Activated T-cell treated with anti-CD3 and anti-CD28 coated beads, Interleukin-2, amount 50 U/mL, for 48 hours (primary cell): Measurements from ENCODE around the gene SLC2A1.

ENCODE experiments used
- DNase-seq, 2 experiments: peaks; one replicate each; pipeline ENCODE4 v3.0.0-alpha.2; 2020

The SLC2A1 gene

DNA sequence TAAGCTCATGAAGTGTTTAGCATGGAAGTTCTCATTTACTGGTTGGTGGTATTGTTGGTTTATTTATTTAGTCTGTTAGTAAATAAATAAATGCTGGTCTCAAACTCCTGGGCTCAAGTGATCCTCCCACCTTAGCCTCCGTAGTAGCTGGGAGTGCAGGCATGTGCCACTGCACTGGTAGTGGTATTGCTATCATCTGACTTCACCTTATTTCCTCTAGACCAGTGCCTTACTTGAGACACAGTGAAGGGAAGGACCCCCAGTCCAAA is 1.4 kb upstream of the SLC2A1 start:
- DNase-seq = no peak

DNA sequence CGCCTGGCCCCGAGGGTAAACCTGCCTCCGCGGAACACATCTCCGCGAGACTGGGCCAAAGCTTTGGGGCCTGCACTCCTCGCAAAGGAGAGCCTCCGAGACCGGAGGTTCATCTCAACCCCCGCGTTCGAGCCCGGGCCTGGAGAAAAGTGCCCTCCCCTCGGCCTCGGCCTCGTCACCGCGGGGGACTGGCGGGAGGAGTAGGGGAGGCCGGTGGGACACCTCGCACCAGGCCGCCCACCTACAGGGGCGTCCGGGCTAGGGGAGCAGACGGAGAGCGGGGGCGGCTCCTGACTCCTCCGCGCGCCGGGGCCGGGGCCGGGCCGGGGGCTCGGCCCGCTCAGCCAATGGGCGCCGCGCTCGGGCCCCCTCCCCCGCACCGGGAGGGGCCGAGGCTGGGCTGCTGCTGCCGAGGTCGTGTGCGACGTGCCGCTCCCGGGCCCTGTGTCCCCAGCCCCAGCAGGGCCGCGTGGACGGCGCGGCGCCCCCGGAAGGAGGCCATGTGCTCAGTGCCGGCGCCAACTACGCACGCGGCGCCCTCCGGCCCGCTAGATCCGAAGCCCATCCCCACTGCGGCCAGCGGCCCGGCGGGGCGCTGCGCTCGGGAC is 684 bp downstream of the SLC2A1 start:
- peak; percentile 69 to 81 for DNase-seq

GRCh38 chr1:42957229-42957879 is 1.3 kb downstream of the SLC2A1 start:
- peak; percentile 47 to 51 for DNase-seq

DNA sequence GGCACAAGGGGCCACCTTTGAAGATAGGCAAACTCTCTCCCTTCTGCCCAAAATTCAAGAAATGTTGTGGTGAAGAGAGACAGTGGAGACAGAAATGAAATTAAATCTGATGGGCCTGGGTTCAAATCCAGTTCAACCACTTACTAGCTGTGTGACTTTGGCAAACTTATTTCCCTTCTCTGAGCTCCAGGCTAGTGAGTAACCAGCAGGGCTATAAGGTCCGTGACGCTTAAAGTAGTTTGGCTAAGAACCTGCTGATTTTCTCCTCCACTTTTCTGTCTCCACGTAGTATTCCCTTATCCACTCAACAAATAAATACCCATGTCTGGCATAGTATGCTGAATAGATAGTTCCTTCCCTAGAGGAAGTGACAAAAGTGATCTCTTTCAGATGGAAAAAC is 1.9 kb downstream of the SLC2A1 start:
- DNase-seq = no peak

- peak in 1 of 2 experiments; percentile 25 for DNase-seq
Observed at GRCh38 chr1:42955311-42956063, 3.2 kb downstream of the SLC2A1 start.

GRCh38 chr1:42953182-42954180 is 5.2 kb downstream of the SLC2A1 start:
- no peak for DNase-seq

- DNase-seq = peak in 1 of 2 experiments; percentile 16
Observed at GRCh38 chr1:42952303-42953001, 6.2 kb downstream of the SLC2A1 start.

GRCh38 chr1:42951588-42951987 is 7.1 kb downstream of the SLC2A1 start:
- DNase-seq = no peak

DNA sequence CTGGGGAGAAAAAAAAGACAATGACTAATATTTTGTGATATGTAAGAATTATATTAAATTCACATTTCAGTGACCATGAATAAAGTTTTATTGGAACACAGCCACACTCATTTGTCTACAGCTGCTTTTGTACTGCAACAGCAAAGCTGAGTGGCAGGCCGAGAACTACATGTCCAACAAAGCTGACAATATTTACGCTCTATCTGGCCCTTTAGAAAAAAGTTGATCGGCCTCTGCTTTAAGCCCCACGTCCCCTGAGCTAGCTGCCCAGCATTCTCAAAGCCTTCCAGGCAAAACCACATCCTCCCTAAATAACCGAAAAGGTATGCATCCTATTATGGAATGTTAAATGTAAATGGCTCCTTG is 8.6 kb downstream of the SLC2A1 start:
- DNase-seq = no peak

DNA sequence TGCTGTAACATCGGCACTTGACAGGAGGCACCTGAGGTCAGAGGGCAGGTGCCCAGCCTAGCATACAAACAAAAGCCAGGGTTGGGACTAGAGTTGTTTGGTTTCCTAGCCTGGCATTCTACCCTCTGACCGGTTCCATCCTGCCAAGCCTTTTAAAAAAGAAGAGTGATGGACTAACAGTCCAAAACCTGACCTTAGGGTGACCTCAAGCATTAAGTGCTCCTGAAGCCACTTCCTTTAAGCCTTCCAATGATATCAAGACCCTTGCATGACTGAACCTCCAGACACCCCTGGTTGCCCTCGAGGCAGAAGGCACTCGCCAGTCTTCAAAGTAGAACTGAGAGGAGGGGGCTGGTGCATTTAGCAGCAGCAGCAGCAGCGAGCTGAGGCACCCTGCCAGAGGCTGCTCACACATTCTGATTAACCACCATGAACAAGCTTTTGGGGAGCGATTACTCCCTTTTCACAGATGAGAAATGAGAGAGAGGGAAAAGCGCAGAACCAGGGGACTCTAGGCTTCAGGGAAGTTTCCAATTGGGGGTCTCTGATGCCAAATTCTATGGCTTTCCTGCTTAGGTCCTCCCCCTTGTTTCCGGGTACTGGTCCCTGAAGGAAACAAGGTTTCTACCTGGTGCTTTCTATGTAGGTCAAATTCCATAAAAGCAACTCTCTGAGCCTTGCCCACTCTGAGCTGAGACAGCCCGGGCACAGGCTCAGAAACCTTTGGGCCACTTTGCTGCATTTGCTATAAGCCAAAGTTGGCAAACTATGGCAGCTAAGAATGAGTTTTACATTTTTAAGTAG is 9.2 kb downstream of the SLC2A1 start:
- DNase-seq = peak; percentile 14

DNA sequence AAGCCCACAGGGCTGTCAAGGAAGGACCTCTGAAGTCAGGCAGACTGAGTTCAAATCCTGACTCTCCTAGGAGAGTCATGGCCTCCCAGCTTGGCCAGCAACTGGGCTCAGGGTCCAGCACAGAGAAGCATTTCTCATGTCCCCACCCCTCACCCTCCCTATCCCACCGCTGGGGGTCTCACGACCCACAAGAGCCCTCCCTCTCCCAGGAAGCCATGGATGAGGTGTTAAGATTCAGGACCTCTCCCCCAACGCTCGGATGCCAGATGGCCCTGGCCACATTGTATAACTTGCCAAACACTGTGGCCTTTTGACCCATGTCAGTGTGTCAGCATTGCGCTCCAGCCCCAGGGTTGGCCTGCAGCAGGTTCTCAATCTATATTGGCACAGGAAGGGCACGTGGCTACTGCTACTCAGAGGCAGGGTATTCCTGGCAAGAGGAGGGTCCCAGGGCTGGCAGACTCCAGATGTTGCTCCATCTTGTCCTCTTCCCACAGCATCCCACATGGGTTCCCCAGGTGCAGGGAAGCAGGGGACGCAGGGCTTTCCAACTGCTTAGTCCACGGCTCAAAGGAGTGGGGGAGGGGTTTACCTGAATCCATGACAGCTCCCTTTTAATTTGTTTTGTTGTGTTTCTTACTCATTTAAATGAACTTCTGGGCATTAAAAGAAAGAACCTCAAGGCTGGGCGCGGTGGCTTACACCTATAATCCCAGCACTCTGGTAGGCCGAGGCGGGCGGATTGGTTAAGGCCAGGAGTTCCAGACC is 10.5 kb downstream of the SLC2A1 start:
- DNase-seq = peak in 1 of 2 experiments; percentile 14

DNA sequence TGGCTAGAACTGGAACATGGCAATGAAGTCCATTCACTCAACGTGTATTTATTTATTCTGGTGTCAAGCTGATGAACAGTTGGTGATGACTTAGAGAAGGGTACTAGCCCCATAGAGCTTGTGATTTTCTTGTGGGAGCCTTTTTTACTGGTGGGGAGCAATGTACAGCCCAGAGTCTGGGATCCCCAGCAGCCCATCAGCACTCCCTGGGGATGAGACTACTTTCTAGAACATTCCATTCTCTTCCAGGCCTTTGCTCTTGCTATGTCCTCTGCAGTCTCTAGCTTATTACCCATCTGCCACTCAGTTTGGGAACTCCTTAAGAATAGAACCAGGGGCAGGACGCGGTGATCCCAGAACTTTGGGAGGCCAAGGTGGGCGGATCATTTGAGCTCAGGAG is 11.6 kb downstream of the SLC2A1 start:
- DNase-seq = no peak

DNA sequence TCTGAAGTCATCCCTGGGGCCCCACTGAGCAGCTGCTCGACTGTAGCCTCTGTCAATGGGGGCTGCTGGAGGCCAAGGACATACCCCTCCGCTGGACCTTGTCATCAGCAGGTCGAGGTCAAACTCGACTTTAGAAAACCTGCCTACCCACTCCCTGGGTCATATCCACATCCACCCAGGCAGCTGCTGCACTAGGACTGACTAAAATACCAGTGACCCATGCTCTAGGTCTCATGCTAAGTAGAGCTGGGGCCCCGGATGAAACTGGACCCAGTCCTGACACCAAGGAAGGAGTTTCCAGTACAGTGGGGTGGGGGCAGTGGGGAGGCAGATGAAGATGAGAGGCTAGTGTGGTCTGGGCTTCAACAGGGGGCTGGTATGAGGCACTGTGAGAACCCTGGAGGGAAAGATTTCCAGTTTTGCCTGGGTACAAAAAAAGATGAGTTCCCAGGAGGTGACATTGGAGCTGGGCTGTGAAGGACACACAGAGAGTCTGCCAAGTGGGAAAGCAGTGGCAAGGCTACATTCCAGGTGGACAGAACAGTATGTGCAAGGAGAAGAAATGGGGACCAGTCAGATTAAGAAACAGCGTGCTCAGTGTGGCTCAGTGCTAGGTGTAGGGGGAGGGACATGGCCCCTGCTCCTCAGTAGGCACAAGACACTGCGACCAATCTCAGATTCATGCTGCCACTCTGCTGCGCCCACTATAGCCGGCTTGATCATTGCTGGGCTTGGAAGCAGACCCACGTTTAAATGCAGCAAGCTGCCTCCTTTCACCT is 12.4 kb downstream of the SLC2A1 start:
- DNase-seq = no peak

DNA sequence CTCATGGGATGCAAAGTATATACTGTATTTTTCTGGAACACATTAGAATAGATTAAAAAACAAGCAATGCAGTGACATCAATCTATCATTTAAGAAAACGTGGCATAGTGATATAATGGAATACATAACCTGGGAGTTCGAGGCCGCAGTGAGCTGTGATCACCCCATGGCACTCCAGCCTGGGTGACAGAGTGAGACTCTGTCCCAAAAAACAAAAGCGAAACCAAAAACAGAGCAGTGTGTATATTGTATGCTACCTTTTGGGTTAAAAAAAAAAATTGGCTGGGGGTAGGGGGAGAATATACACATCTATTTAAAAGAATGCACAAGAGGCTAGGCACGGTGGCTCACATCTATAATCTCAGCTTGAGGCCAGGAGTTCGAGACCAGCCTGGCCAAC is 13.5 kb downstream of the SLC2A1 start:
- no peak for DNase-seq

DNA sequence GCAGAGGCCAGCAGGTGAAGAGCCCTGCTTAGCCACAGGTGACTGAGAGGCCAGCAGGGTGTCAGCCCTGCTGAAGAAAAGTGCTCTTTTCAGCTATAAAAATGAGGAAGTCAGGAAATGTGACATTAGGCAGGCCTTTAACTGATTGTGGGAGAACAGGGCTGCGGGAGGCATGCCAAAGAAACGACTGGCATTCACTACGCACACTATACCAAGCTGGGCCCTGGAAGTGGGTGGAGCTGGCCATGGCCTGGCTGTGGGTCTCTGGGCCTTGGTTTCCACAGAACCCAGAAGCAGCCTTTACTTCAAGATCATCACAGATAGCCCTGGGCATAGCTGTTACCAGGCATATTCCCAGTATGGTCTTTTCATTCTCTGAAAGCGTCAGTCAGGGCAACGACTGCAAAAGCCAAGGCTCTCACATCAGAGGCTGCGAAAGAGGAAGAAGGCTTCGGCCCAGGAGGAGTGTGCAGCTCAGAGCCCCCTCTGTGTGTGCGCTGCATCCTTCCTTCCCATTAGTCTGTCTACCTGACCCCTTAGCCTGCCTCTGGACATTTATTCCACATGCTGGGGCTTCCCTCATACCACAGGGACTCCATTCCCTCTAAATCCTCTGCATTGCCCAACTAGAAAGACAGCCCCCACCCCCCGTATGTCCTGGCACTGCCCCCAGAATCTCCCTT is 14.3 kb downstream of the SLC2A1 start:
- DNase-seq = no peak

DNA sequence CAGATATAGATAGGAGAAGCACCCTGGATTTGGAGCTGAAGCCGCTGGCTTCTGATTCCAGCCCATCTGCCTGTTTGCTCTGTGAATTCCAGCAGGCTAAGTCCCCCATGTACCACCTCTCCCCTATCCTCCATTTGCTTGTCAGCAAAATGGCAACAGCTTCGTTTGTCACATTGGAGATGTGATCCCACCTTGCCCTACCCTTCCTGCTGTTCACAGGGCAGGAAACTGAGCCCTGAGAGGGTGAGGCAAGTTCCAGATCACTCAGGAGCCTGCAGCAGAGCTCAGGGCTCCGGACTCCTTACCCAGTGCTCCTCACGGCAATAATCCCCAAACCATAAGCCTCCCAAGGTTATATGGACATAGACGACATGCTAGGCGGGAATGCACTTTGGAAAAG is 14.9 kb downstream of the SLC2A1 start:
- DNase-seq = no peak

DNA sequence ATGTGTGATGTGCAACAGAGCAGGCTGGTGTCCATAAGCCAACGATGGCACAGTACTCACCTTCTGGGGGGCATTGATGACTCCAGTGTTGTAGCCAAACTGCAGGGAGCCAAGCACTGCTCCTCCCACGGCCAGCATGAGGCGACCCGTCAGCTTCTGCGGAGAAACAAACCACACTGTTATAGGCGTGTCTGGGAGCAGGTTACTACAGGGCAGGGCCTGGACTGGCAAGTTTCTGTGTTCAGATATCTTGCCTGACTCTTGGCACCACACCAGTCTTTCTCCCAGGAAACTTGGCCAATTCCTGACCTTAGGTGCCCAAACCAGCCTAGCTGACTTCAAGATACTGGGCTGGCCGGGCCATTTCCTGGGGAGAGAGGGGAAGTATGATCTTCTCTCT is 15.5 kb downstream of the SLC2A1 start:
- no peak for DNase-seq

DNA sequence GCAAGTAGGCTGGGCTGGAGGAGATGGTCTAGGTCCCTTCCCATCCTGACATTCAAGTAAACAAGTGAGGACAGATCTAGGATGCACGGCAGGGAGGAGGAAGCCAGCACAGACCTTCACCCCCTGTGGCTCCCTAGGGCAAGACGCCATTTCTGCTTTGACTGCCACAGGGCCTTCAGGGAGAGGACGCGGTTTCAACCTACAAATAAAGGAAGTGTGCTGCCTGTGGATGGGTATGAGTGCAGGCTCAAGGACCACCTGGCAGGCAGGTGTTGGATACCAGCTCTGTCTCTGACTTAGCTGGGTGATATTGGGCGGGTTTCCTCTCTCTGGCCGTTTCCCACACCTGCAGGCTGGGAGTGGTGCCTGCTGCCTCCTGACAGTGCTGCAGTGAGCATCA is 16.2 kb downstream of the SLC2A1 start:
- no peak for DNase-seq

DNA sequence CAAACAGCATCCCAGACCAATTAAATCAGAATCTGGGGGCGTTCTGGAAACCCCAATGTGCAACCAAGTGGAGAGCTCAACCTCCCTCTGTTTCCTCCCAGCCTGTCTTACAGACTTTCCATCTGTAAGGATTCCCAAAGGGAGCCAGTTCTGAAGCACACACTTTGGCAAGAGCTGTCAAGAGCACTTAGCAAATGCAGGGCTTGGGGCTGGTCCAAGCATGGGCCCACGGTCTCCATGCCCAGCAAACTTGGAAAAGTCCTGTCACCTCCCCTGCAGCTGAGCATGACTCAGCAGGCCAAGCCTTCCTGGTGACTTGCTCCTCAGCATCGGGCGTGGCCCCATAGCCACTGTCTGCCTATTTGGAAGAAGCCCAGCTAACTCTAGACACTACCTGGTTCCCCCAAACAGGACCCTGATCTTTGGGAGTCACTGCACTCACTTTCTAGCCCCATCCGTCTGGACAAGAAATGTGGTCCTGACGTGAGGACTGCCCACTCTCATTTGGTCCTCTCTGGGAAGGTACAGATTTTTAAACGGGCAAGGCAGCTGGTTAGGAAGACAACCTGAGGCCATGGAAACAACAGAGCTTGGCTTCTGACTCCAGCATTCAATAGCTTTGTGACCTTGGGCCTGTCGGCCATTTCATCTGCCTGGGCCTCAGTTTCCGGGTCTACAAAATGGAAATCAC is 16.9 kb downstream of the SLC2A1 start:
- DNase-seq = peak in 1 of 2 experiments; percentile 54
